ENCODE results near the gene UNC13B. TPM values are rescaled to one million over a fixed set of nuclear protein-coding genes. Genes with fewer than 3 reads are reported as not detected.
A peak's percentile ranks its signal among the peaks of the same experiment; 100 is the strongest.

UNC13B gene
- total and polyA plus RNA-seq, 2 of the 13 experiments (the other 11 are each of a cell fraction or from before 2014, with no cell fraction given) = 14.0 to 18.3 TPM

DNA sequence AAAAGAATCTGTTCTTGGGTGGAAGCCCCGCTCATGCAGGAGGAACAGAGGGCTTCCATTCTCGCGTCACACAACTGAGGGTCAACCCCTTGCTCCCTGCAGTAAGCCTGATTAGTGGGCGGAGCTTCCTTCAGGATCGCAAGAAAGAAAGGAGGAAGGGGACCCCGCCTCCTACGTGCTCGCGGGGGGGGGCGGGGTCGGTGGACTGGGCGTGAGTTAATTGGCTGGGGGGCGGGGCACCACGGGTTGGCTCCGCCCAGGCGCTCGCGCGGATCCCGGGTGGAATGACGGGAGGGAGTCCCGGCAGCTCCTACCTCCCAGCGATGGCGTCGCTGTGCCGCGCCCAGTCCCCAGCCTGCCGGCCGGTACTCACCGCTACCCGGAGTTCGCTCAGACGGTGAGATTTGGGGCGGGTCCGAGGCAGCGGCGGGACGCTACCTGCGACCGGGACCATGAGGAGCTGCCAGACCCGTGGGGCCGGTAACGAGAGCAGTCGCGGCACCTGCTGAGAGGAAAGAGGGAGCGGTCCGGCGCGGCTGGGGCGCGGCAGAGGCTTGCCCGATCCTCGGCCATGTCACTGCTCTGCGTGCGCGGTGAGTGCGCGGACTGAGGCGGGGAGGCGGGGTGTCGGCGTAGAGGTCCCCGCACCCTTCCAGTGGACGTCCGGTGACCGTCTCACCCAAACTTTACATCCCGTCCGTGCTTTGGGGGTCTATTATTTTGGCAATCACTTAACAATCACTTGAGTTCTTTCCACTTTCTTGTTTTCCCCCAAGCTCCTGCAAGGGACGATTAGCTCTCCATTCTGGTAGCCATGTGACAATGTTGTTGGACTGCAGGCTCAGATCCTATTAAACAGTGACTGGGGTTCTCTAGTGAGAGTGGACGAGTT lies at the start of gene UNC13B (continued):
- peak; percentile 22; the same call in 1 of the 2 replicates for TF ChIP-seq NCOA2 (CRISPR knock-in tag; IDR thresholded peaks at IDR 0.05)
- no peak for TF ChIP-seq ZNF317 (CRISPR knock-in tag; IDR thresholded peaks at IDR 0.05)
- TF ChIP-seq ZNF646 (CRISPR knock-in tag; IDR thresholded peaks at IDR 0.05) = peak; percentile 42; the same call in 1 of the 2 replicates
- TF ChIP-seq SNAPC4 (CRISPR knock-in tag; IDR thresholded peaks at IDR 0.05) = 0 out of 2 replicates have a peak, but pooled peaks have one; percentile 82
- TF ChIP-seq CREM (IDR thresholded peaks at IDR 0.05) = peak; percentile 42
- 0 out of 2 replicates have a peak, but pooled peaks have one; percentile 49 for TF ChIP-seq CREM (CRISPR knock-in tag; IDR thresholded peaks at IDR 0.05)
- TF ChIP-seq ZFP1 (CRISPR knock-in tag; IDR thresholded peaks at IDR 0.05) = peak; percentile 51; the same call in 1 of the 2 replicates
- TF ChIP-seq TCF12 (IDR thresholded peaks at IDR 0.05) = no peak
- 0 out of 2 replicates have a peak, but pooled peaks have one; percentile 43 for TF ChIP-seq TCF12 (CRISPR knock-in tag; IDR thresholded peaks at IDR 0.05)
- TF ChIP-seq ZNF883 (CRISPR knock-in tag; IDR thresholded peaks at IDR 0.05; ENCODE audit: not compliant biosample characterization) = peak; percentile 83
- no peak for TF ChIP-seq ZBTB1 (CRISPR knock-in tag; IDR thresholded peaks at IDR 0.05; ENCODE audit: borderline replicate concordance)
- TF ChIP-seq MAFG (CRISPR knock-in tag; IDR thresholded peaks at IDR 0.05) = no peak
- TF ChIP-seq ZNF451 (CRISPR knock-in tag; IDR thresholded peaks at IDR 0.05) = peak; percentile 88
- TF ChIP-seq, protein P1, sequence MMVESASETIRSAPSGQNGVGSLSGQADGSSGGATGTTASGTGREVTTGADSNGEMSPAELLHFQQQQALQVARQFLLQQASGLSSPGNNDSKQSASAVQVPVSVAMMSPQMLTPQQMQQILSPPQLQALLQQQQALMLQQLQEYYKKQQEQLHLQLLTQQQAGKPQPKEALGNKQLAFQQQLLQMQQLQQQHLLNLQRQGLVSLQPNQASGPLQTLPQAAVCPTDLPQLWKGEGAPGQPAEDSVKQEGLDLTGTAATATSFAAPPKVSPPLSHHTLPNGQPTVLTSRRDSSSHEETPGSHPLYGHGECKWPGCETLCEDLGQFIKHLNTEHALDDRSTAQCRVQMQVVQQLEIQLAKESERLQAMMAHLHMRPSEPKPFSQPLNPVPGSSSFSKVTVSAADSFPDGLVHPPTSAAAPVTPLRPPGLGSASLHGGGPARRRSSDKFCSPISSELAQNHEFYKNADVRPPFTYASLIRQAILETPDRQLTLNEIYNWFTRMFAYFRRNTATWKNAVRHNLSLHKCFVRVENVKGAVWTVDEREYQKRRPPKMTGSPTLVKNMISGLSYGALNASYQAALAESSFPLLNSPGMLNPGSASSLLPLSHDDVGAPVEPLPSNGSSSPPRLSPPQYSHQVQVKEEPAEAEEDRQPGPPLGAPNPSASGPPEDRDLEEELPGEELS (CRISPR knock-in tag; IDR thresholded peaks at IDR 0.05) = peak; percentile 56
- TF ChIP-seq ZNF660 (CRISPR knock-in tag; IDR thresholded peaks at IDR 0.05; ENCODE audit: borderline replicate concordance, low read depth) = no peak
- peak; percentile 42 for TF ChIP-seq ELF3 (CRISPR knock-in tag; IDR thresholded peaks at IDR 0.05)
